NCI-H460 (cell line): ENCODE results near the gene CEP152. TPM values are rescaled to one million over a fixed set of nuclear protein-coding genes. Genes with fewer than 3 reads are reported as not detected.
"Not testable (repeated sequence)": the region's sequence is repeated elsewhere in the genome, so short reads cannot be mapped to it uniquely, and the experiment has no call there.

Experiments
- DNase-seq: peaks from one replicate; pipeline ENCODE4 v3.0.0-alpha.2; 2016; ENCODE audit warnings: low read depth; ENCODE audit errors: extremely low read depth
- total RNA-seq: library from RNA; depleted of rRNA; stranded (reverse); fragments of >200 nt; shearing (Covaris generic); gene quantifications from 2 replicates; pipeline ENCODE4 v1.2.3, GENCODE V29; 2014

CEP152 gene
- total RNA-seq, 1 experiment from 2014 or later = 12.5 TPM

DNA sequence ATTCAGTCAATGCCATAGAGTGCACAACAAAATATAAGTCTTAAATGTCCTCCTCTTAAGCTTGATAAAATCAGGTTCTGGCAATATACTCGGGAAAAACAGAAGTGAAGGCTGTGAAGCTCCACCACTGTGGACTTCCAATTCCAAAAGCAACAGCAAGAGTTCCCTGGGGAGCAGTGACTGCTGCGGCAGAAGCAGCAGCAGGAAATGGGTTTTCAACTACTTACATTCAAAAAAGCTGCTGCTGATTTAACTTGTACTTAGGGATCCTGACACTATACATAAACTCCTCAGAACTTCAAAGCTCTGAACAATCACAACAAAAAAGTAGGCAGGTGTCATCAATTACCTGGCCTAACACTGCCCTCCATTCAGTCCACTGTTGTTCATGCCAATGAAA is 4.7 kb downstream of the CEP152 start:
- no peak for DNase-seq

DNA sequence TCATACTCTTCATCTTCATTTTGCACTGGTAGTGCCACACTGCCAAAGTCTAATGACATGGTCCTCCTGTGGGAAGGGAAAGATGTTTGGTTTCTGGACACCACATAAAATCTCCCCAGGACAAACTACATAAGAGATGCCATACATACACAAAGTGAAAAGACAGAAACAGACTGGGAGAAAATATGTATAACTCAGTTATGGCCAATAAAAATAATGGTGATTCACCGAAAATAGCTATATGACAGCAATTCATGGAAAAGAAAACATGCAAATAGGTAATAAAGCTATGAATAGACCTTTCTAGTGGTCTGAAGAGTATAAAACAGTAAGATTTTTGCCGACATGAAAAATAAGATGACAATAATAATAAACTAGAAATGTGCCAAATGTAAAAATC is 5.3 kb downstream of the CEP152 start:
- DNase-seq = no peak

DNA sequence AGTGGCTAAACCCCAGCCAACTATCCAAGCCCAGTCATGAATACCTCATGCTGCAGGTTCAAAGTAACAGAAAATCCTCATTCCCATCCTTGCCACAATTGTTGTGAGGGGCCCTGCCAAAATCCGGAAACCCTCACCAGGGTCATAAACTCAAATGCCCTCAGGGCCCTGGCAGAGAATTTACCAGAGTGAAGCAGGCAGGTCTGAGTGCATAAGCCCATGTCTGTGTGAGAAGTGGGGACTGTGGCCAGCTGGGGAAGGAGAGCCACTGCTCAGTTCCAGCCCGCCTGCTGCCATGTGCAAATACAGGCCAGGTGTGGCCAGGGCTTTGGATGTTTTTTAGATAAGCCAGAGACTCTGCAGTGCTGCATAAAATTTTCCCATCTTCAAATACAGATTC is 7.0 kb downstream of the CEP152 start:
- DNase-seq = no peak

DNA sequence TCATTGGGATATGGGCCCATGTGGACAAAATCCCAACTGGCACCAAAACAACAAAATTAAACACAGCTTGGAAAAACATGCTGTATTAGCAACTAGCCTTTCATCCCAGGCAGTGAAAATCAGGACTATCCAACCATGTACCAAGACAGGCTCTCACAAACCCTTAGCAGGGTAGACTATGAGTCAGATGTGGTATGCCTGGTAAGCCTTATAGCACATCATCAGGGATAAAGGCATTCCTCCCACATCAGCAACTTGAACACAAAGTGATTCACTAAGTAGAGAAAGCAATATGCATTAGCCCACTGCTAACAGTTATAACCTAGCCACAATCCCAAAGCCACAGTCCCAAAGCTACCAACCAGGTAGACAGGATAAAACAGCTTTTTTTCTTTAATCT is 8.0 kb downstream of the CEP152 start:
- DNase-seq = no peak

DNA sequence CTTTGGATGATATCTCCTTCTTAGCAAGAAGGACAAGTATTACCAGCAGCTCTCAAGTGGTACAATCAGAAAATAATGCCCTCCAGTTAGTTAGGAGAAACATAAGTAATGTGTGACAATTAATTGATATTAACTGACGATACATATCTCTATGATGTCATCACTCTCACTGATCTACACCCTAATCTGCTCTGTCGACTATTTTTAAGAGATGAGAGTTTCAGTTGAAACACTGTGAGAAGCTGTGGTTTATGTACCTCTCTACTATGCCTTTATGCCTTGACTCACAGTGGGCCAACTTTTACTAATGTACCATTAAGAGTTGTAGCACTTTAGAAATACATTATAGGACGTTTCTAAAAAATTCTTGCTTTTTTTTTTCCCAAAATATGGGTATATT is 8.6 kb downstream of the CEP152 start:
- DNase-seq = no peak

DNA sequence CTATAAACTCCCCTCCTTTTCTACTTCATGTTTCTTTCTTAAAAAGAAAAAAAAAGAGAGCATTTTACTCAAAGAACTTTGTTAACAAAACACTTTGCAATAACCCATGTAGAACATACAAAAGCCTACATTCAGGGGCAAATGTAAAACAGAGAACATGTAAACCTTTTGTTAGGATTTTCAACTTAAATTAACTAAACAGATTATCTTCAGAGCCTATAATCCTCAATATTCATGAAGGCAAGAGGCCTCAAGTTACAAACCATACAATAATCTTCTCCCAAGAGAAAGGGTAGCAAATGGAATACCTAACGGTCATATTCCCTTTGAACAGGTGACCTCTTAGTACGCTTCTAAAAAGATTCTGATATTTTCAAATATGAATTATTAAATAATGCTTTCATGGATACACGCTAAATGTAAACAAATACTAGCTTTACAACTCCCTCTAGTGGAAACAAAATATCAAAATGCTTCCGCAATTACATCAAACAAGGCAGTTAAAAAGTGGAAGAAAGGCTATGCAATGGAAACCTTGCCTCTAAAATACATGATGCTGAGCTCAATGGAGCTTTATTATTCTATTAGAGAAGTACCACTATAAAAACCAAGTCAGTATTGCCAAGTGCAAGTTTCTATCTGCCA is 9.9 kb downstream of the CEP152 start:
- peak; percentile 17 for DNase-seq

DNA sequence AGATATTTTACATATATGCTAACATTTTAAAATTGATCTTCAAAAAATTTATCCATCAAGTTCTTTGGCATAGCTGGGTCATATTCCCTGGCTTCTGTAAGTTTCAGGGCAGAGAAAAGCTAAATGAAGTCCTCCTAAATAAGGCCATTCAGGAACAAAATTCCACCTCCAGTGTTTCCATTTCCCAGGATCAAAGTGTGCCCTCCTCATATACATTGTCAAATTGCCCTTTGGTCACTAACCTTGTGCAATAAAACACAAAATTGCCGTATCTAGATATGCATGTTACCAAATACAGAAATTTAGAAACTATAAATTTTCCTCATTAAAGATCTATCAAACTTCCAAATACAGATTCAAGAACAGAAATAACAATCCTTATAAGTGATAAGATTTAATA is 10.6 kb downstream of the CEP152 start:
- no peak for DNase-seq

DNA sequence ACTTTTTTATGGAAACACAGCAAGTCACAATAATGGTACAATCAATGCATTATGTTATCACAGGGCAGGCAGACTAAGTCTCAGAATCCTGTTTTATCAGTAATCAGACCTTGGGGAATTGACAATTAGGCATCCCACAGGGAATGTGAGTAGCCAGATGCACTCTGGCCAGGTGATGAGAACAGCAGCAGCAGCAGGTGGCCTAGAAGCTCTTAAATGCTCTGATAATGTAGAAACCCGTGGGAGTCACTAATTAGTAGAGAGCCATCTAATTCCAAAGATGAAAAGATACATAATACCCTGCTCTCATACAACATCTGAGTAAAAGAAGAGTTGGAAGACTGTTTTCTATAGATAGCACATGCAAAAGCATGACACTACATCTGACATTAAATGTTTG is 12.6 kb downstream of the CEP152 start:
- DNase-seq = no peak

DNA sequence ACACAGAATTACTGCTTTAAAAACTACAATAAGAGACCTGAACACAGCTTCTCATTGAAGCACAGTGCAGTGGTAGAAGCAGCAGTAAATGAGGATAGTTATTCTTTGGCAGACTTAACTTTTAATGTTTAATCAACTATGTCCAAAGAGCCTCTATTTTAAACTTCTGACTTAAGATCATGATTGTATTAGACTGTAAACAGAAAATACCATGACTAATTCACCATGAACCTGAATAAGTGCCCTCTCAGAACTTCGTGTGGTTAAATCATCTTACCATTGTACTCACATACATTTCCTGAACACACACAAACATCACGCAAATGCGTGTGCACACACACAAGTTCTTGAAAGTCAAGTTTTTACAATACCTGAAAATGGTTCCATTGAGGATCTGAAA is 13.9 kb downstream of the CEP152 start:
- DNase-seq = no peak

DNA sequence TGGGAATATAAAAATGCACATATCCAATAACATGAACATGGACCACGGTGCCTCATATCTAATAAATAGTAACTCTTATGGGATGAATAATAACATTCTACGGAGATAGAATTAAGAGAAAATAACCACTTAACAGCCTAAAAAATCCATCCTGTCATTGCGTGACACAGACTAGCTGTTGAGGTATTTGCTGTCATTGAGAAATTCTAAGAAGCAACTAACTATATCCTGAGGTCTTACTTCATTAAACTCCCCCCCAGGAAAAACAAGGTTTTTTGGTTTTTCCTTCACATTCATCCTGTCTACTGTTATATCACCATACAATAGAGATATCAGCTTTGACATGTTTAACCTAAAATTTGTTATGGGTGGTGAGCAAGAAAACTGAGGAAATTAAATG is 14.3 kb downstream of the CEP152 start:
- no peak for DNase-seq

DNA sequence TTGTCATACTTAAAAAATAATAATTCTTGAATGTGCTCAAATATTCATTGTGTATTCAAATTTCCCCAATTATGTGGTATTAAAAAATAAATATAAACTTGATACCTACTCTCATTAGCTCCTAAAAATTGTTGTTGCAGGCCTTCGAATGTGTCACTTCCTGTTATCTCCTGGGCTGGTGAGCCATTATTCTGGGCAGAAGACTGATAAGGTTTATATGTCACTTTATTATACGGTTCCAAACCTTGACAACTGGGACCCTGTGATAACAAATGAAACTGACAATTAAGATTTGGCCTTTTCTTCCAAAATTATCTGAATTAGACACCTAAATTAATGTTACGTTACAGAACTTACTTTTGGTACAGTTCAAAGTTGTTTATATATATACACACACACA is 15.0 kb downstream of the CEP152 start:
- DNase-seq = no peak

DNA sequence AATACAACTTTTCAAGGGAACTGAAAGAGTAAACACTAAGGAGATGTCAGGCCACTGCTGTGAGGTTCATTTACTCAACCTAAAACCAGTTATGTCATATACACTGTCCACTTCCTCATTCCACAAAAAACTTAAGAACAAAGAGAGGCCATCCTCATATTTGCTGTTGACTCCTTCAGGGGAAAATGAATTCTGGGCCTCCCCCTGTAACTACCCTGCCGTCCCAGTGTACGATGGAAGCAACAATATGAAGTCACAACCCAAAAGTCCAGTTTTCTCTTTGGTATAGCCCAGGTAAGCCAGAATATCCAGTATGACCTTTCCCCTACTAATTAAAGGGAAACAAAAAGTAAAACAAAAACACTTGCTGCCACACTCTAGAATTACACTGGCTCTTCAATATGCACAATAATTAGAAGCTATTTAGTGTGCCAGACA is 16.2 kb downstream of the CEP152 start:
- no peak for DNase-seq

DNA sequence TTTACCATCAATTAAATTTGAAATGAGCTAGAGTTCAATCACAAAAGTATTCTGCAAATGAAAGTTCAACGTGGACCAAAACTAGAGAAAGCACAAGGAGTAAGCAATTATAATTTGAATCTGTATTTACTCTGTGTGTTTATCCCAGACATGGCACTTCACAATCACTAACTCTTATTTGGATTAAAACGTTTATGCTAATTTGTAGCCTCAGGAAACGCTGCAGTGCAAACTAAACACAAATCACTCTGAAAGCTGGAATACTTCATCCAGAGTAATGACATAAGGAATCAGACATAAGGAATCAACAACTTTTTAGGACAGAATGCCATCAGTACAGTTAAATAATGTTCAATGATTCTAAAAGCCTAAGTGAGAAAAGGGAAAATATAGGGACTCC is 18.5 kb downstream of the CEP152 start:
- no peak for DNase-seq

DNA sequence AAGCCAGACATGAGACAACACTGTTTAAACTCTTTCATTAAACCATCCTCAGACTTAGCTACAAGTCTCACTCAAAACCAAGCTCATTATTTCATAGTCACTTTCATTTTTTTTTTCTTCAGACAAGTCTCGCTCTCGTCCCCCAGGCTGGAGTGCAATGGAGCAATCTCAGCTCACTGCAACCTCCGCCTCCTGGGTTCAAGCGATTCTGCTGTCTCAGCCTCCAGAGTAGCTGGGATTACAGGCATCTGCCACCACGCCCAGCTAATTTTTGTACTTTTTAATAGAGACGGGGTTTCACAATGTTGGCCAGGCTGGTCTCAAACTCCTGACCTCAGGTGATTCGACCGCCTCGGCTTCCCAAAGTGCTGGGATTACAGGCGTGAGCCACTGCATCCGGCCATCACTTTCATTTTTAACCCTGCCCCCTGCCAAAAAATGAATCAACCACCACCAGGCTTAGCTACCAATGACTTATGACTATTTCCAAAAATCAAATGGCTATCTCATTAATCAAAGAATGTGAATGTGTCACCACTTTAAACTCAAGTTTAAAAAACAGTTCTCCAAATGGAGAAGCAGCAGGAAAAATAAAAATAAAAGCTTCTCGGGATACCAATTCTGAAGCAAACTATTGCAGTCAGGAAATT is 20.3 kb downstream of the CEP152 start:
- DNase-seq = not testable (repeated sequence)

DNA sequence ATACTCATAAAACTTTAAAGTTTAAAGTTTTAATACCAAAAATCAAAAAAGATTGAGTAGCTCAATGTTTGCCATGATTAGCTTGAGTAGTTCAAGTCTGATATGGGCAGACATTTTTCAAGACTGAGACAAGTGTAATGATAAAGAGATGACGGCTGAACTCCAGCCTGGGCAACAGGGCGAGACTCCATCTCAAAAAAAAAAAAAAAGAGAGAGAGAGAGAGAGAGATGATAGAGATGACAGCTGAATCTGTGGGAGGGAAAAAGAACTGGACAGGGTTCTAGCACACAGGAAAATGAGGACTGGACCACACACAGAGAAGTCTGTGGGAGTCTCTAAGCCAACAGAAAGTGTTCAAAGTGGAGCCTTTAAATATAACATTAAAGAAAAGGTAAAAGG is 25.2 kb downstream of the CEP152 start:
- no peak for DNase-seq

DNA sequence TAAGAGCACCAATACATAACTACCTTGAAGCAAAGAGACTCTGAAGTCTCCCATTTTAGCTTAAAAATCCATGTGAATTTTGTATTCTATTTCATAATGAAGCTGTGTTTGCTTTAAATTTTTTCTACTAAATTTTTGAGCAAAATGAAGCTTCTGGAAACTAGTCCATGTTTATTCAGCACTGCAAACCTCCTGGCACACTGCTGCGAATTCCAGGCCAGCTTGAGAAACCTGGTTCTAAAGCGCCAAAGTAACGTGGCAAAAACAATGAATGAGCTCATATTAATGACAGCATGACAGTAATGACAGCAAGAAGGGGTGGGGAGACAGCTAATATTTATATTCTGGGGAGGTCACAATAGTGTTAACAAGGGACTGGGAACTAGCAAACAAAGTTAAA is 25.7 kb downstream of the CEP152 start:
- no peak for DNase-seq

DNA sequence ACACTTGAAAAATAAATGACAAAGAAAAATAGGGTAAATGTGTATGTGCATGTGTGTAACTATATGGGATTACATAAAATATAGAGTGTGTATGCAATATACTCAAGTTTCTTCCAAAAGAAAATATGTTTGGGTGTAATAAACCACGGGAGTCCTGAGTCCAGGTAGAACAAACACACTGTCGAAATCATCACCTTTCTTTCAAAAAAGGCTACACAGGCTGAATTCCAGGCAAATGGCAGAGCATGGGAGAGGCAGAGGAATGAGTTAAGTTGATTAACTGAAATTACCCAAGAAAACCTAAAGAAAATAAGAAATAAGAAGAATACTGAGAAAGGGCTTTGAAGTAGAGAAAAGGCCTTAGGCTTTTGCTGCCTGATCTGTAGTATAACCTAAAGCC is 26.1 kb downstream of the CEP152 start:
- no peak for DNase-seq

DNA sequence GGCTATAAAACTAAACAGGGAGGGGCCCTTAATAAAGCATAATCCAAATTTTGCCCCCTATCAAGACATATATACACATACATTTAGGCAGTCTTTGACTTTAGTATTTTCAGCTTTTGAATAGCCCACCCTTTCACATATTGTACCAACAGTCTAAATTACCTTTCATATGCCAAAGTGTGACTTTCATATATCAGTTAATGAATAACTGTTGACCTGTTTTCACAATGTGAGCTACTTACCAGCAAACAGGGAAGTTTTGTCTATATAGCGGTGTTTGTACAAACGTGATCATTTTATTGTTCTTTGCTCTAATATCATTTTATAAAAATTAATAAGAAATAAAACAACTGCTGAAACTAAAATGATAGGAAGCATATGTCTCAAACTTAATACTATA is 28.0 kb downstream of the CEP152 start:
- no peak for DNase-seq

DNA sequence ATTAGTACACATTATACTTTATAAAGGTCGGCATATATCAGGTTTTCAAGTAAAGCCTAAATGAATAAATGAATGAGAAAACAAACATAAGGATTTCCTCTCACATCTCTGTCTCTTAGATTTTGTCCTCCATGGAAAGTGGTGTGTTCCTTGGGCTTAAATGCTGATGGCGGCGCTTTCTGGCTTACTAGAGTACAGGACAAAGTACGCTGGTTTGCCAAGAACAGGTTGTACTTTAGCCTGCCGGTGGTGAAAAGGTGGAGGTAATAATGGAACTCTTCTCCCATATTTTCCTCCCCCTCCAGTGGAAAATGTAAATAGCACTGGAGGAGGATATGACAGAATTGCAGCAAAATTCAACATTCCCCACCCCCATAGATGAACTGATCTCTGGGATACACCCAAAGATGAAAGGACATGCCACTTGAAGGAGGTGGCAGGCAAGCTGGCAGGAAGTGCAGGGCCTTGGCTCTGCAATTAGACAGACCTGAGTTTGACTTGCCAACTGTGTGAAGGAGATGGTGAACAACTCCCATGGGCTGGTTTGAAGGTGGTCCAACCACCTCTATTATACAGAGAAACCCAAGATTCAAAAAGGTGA is 29.3 kb downstream of the CEP152 start:
- no peak for DNase-seq

DNA sequence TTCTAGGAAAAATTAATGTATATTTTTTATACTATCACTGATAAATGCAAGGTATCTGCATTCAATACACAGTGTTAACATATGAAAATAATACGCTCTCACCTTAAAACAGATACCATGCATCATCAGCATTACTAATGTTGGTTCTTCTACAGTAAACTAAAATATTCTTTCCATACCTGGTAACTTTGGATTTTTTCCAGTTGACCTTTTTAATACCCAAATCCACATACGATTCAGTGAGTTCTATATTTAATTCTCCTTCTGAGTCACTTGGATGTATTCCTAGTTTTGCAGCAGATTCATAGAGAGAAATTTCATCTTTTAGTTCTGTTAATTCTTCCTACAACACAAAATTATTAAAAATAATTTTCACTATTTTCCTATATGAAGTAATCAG is 29.9 kb downstream of the CEP152 start:
- no peak for DNase-seq

DNA sequence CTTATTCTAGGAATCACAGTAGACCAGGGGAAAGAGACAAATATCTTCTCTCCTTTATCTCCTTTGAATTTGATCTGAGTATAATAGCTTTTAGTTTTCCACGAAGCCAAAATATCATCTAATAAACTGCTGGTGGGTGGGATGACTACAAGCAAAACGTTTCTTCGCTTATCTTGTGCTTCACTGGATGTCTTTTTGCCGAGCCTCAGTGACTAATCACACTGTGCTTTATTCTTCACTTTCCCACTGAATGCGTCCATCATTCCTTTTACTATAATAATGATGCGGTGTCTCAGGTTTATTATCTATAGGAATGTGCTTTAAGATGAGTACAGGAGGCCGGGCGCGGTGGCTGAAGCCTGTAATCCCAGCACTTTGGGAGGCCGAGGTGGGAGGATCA is 32.5 kb downstream of the CEP152 start:
- DNase-seq = no peak

DNA sequence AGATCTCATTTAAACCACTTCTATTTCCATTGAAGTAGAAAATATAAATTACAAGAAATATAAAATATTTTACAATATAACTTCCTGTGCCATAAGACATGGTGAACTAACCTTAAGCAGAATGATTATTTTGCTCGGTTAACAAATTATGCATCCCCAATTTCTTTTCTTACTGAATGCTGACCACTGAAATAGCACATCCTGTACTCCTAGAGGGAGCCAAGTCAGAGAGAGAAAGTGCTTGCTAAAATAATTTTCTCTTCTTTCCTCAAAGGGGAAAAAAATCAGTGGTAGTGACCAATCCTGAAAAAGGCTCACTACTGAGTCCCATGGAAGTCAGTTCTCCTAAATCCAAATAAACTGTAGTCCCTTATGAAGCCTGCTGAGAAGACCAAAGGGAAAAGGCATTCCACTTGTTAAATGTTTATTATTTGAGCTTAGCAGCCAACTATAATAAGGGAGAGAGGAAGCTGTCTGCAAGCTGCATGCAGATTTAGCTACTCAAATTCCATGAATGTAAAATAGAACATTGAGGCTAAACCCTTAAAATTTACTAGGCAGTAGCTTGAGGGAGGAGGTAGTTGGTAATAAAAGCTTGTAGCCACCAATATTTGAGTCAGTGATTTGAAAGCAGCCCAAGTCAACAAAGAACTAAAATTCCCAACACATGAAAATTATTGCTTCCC is 33.1 kb downstream of the CEP152 start:
- DNase-seq = no peak
